Skin of body (tissue), 2 donors: Measurements from ENCODE around the gene SETD3. TPM values are rescaled to one million over a fixed set of nuclear protein-coding genes. Genes with fewer than 3 reads are reported as not detected.

Experiments used
- DNase-seq: peaks from one replicate; lab custom pipeline; 2025; lab: John Stamatoyannopoulos, UW
- total RNA-seq: library from RNA; depleted of rRNA; stranded (reverse); fragments of >200 nt; gene quantifications from one replicate; pipeline ENCODE4 v1.2.3, GENCODE V29; 2014

Gene SETD3
- total RNA-seq, 1 donor from 2014 or later, result 40.7 TPM

DNA sequence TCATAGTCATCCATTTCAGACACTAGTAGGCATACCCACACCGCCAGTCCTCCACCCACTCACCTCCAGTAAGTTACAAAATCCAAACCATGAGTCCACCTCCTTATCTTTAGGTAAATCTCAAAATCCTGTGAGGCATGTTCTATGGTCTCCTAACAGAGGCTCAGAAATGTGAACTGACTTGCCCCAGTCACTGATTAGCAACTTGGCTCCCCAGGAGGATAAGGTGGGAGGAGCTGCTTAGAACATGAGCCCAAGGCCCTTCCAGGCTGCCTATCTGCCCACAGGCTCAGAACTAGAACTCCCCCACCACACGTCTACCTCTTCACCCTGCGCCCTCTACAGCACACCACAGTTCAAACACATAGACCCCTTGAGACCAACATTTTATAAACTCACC, 19.9 kb downstream of the SETD3 start:
- no peak for DNase-seq

DNA sequence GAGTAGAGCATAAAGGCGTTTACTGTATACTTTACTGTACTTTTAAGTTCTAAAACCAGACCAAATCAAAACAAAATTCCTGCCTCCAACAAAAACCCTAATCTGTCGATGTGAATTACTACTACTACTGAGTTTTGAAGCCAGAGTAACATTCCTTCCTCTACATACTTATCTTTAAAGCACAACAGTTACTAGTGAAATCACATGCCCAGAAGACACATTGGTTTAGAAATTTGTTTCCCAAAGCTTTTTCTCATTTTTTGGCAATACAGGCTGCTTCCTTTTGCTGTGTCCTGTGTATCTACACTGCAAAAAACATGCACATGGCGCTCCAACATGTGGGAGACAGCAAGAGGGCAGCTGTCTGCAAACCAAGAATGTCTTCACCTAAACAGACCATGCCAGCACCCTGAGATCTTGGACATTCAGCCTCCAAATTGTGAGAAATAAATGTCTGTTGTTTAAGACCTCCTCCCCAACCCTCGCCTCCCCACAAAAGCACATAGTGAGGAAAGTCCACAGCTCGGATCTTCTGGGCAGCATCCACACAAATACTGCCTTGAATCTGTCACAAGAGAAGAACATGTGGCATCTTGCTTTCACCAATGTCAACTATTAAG, 21.1 kb downstream of the SETD3 start:
- no peak for DNase-seq

DNA sequence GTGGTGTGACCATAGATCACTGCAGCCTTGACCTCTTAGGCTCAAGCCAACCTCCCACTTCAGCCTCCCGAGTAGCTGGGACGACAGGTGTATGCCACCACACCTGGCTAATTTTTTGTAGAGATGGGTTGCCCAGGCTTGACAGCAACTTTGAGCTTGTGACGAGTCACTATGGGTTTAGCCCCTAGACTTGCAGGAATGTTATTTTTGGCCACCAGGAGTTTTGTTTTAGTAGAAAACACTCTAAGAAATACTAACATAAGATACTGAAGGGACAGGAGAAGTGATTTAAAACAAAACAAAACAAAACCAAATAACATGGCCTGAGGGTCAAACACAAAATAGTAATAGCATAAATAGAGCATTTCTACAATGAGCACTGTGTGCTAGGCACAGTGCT, 26.4 kb downstream of the SETD3 start:
- no peak for DNase-seq

DNA sequence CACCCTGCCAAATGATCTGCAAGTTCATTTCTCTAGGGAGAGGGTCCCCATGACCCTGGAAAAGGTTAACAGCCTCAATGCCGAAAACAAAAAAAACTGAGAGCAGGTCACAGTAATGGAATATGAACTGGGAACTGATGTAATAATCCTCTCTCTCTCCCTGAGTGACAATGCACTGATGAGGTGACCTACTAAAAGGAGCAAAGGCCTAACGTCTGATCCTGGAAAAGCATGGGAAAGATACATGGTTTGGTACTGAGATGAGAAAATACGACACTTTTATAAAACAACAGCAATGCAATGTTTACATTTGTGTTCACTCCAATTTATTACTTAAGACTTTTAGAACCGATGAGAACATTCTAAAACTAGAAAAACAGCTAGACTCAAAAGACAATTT, 27.7 kb downstream of the SETD3 start:
- DNase-seq, result no peak

DNA sequence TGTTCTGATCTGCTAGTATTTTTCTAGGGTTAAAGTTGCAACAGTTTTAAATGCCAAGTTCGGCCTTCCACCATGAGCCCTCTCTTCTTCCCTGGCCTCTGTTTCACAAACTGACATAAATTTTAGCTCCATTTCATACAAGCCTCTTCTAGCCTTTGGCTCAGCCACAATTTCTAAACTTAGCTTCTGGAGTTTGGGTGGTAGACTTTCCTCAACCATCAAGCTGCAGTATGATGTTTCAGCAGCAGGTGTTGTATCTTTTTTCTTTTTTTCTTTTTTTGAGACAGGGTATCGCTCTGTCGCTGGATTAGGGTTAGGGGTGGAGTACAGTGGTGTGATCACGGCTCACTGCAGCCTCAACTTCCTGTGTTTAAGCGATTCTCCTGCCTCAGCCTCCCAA, 29.4 kb downstream of the SETD3 start:
- DNase-seq, result no peak

DNA sequence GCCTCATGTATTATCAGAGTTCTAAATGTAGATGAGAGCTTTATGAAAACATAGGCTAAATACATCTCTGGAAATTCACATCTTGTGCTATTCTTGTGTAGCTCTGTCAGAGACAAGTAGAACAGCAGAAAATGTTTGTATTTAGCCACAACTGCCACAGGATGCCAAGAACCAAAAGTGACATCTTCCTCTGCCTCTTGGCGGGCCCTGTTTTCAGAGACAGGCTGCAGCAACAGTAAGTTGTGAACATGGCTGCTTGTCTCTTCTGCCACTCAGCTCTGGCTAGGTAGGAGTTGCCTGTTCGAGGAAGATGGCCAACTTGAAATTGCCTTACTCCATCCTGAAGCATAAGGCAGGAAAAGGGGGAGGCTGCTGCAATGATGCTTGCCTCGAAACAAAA, 30.4 kb downstream of the SETD3 start:
- no peak for DNase-seq

DNA sequence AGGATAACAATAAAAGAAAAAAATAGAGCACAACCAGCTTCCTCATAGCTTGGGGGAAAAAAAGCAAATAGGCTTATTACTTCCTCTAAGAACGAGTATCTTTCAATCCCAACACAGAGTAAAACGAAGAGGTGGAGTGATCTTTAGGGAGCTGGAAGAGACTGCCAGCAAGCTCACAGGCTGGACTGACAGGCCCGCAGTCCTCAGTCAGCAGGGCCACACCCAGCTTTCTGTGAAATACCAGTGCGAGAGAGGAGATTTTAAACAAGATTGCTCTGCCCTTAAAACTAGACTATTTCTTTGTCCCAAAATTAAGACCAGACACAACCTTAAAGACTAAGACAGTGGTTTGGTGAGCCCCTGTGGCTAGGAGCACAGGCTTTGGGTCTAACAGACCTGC, 32.9 kb downstream of the SETD3 start:
- DNase-seq, result no peak

DNA sequence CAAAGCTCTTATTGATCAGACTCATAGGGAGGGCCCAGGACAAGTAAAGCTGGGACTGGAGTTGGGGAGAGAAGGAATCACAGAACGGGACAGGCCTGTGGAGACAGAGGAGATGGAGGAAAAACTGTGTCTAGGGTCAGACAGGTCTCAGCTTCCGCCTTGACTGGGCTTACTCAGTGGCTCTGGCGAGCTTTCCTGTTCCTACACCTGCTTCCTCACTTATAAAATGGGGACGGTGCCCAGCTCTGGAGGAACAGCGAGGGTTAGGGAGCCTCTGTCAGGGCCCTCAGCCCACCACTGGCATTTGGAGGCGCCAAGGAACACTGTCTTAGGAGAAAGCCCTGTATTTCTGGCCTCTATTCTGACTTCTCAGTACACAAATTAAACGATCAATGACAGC, 34.7 kb downstream of the SETD3 start:
- no peak for DNase-seq

DNA sequence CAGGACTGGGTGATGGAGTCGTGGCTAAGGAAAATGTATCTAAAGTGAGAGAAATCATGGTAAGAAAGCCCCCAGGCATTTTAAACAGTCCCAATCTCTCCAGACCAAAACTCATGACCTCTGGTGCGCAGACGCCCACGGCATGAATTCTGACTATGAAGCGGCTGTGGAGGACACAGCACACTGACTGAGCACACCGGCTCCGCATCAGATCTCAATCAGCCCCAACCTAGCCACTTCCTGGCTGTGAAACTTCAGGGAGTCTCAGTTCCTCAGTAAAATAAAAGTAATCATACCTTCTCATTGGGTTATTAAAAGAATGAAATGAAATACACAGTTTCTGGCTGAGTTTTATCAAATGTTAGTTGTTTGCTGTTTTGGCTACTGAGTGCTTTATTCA, 38.7 kb downstream of the SETD3 start:
- DNase-seq, result no peak

DNA sequence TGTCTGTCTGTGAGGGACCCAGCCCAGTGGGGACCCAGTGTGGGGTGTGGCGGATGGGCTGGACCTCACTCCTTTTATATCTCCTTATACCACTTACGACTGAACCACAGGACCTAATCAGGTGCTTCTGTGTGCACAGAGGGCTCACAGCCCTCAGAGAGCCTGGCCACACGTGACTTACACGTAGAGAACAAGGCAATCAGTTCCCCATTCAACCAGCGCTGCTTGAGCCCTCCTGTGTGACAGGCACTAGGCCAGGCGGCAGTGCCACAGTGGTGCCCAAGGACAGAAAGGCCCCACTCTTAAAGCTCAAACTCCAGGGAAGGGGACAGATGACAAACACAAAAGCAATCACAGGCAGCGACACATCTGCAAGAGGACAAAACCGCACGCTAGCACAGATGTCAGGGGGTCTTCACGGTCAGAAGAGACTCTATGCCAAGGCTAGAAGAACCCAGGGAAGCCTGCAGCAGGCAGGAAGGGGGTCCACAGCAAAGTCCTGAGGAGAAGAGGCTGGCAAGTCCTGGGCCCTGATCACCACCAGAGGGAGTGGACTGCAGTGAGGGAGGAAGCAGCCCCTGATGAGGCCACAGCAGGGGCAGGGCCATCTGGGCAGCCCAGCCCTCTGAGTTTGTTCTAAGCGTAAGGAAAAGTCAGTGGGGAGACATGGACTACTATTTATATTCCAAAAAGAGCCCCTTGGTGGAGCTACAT, 39.3 kb downstream of the SETD3 start:
- DNase-seq, result no peak

DNA sequence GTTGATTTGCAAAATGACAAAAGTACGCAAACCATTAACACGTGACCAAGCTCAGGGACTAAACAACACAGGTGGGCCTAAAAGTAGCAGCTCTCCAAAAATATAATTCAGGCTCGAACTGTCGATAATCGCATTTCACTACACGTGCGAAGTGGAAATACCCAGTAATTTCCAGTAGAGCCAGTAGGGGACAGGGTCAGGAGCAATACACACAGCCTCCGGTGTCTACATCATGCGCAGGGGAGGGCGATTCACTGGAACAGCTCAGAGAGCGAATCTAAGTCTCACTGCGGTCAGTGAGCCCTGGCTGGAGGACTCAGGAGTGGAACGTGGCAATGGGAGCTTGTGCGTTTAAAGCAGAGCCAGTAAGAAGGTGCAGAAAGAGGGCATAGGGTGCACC, 40.4 kb downstream of the SETD3 start:
- no peak for DNase-seq

DNA sequence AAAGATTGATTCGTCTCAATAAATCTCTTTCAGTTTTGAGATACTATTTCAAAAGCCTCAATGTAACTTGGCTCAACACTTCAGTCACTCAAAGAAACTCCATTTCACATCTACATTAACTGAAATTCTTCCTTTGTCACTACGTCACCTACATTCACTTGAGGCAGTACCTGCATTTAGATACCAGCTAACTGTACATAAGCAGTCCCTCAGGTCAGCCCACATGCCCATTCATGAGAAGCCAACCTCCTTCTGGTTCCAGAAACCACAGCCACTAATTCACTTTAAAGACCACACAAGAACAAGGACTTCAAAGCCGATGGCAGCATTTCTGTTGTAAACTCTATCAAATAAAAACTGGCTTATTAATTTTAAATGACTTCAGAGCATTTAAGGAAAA, 43.0 kb downstream of the SETD3 start:
- no peak for DNase-seq

DNA sequence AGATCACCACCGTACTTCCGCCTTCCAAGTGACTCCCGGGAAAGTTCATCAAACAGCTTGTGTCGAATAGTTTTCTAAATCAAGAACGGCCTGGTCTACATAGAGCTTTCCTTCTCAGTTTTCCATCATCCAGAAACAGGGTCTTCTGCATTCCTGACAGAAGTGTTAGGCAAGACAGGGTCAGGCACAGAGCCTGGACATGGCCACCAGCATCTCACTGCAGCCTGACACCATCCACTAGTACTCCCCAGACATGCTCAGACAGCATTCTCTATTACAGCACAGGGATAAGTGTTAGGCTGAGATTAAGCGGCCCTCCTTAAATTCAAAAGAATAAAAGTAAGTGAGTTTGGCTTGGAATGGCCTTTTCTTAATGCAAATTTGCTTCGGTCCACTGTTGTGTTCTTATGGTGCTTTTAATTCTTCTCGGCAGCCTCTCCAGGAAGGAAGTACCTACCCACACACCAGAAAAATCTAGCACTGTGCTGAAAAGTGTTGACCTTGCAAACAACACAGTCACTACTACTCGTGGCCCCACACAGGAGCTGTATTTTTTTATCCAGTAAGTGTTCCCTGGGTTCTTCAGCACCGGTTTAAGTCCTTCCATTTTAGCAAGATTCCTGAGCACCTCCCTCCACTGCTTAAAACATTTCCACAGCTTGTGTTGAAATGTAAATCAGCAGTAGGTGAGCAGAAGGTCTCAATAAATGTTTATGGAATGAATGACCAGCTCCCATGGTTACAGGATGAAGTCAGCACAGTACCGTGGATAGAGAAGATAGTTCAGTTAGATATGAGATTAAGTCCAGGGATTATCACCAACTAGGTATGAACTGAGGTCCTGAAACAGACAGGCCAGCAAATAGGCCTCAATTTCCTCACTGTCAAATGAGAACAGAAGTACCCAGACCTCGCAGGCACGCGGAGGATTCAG, 44.1 kb downstream of the SETD3 start:
- DNase-seq, result no peak

DNA sequence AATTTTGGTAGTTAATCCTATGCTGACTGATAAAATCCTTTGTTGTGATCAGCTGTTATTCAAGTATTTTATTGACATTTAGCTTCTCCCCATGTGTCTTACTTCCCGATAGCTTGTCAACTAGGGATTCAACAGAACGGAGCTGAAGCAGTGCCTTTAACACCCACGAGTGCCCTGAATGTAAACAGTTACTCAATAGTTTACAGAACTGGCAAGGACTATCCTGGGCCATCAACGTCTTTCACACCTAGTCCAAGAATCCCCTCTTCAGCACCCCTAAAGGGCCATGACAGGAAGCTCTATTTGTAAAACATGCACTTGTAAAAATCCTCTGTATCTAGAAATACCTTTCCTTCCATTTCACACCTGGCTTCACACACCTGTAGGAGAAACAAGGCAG, 45.3 kb downstream of the SETD3 start:
- DNase-seq, result no peak

DNA sequence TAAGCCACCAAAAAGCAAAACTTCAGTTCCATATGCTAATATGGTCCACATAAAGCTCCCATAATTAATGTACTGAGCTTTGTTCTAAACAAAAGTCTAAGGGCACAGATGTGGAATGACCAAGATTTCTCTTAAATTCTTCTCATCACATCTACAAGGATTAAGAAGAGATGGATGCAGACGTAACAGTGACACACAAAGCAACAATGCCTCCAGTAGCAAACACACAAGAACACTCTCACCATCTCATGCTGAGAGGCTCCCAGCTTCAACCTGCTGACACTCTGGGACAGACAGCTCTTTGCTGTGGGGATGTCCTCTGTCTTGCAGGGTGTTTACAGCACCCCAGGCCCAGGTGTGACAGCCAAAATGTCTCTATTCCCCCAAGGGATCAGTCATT, 48.2 kb downstream of the SETD3 start:
- no peak for DNase-seq

DNA sequence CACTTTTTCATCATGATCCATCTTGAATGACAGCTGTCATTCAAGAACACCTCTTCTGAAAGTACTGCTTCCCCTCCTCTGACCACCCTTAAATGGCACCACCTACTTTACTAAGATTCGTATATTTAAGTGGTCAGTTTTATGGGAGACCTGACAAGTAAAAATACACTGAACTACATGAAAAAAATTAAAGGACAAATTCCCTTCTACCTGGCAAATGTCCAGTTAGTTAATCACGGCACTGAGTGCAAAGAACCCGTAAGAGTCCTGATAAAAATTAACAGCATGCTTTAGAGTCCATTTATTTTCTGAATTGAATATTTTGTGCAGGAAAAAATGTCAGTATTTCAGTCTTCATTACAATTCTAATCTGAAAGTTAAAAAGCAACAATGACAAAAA, 48.7 kb downstream of the SETD3 start:
- no peak for DNase-seq

DNA sequence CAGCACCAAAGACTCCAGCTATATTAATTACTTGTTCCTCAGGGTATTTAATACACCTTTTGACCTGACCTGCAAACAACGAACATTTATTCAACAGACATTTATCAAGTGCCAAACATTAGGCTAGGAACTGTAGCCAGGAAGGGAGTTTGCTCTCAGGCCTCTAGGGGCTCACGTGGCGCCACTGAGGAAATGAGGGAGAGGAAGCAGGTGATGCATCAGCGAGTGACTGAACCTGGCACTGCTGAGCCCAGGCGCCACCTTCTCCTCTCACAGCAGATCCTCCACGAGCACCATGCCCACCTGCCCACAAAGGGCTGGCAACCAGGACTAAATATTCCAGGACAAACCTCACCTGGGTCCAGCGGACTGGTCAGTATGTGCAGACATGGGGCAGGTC, 50.2 kb downstream of the SETD3 start:
- DNase-seq, result no peak

DNA sequence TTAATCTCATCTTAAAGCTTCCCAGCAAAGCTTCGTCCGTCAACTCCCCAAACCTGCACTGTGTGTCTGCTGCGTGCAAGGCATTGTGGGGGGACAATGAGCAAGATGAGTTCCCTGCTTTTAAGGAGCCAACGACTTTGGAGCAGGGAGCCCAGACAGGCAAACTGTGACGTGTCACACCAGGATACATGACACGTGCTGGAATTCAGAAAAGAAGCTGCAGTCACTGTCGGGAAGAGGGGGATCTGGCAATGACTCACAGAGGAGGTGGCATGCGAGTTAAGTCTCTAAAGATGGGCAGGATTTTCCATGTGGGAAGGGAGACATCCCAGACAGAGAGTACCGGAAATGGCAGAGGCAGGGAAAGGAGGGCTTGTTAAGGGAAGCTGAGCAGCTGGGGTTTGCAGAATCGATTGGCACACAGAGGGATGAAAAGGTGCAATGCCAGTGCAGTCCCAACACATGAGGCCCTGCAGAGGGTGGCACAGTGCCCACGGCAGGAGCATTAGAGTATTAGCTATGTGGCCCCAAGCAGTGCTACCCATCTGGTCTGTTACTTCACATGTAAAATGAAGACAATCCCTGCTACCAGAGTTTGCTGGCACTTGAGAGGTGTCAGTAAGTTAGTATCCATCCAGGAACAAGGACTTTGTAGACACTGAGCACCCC, 52.9 kb downstream of the SETD3 start:
- DNase-seq, result no peak

DNA sequence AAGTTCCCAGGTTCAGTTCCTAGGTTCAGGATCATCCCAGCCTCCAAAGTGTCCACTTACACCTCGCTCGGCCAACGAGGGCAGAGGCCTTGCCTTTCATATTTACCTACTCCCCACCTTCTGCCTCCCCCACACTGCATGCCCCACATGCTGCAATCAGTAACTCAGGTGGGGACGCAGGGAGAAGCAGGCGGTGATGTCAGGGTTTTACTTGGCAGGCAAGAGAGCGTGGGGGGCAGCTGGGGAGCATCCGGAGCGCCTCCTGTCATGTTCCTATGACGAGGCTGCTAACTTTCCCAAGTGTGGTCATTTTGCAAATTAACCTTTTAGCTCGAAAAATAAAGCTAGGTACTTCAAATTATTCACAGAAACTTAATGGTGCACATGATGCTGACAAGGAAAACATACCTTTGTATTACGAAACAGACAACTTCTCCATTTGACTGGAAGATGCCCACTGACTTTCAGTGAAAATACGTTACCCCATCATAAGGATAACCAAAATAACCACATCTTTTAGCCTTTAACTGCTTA, 53.8 kb downstream of the SETD3 start:
- no peak for DNase-seq

DNA sequence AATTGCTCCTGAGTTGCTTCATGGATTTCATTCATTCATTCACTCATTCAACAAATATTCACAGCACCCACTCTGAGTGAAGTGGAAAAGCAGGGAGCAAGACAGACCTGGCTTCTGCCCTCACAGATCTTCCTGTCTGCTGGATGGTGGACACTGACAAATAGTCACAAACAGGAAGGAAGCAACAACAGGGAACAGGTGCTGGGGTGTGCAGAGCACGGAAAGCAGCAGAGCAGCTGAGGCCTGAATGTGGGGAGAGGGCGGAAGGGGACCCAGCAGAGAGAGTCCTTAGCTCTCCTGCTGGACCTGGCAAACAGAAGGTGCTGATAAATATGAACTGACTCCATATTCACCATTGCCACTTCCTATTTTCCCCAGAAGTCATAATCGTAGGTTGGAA, 54.4 kb downstream of the SETD3 start:
- no peak for DNase-seq

DNA sequence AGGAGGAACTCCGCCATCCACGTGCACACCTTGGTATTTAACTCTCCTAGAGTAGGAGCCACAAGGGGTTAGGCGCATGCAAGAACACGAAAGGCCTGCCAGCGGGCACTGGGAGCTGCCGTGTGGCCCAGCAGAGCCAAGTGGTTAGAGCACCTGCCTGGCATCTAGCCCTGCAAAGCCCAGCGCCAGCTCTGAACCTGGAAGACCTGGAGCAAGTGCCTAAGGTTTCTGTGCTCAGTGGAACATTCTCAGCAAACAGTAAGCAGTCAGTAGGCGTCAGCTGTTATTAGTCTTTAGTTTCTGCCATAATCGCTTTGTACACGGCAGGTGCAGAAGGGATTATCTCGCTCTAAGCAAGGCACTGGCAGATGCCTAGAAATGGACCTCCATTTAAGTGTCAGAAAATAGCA, 55.4 kb downstream of the SETD3 start:
- DNase-seq, result no peak
